GM23248 (cell line): ENCODE data around the gene P2RY11.

Experiments used
- EZH2 ChIP-seq: fragments of 200-600 bp; sonication (generic); IDR thresholded peaks from 2 replicates; pipeline ENCODE4 v1.6.1; 2018; ENCODE audit warnings: antibody characterized with exemption, mild to moderate bottlenecking; ENCODE audit not compliant: insufficient read depth, poor library complexity, severe bottlenecking
- EZH2phosphoT487 ChIP-seq: fragments of 200-600 bp; sonication (generic); IDR thresholded peaks from 2 replicates; pipeline ENCODE4 v1.6.1; 2018; ENCODE audit warnings: antibody characterized with exemption, moderate library complexity, mild to moderate bottlenecking, low read depth; ENCODE audit not compliant: insufficient read depth

DNA sequence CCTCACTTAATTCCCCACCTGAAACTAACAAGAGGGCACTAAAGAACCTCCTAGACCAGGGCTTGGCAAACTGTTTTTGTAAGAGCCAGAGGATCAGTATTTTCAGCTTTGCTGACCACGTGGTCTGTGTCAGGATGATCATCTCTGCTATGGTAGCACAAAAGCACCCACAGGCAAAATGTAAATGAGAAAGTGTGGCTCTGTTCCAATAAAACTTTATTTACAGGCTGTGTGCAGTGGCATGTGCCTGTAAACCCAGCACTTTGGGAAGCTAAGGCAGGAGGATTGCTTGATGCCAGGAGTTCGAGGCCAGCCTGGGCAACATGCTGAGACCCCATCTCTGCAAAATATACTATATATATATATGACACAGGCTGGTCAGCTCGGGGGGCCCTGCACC is 52.0 kb downstream of the P2RY11 start:
- no peak for TF ChIP-seq EZH2
- TF ChIP-seq EZH2phosphoT487, result no peak
